ENCODE measurements around the gene NTM.

NTM gene

GRCh38 chr11:132258875-132259274, 888.5 kb downstream of the NTM start:
- Histone ChIP-seq H3K27ac (replicated peaks) (no peak overlapping the region), H3K4me3 (replicated peaks; ENCODE audit: insufficient read depth, low read length) (no peak overlapping the region), H3K27me3 (ENCODE audit: insufficient read depth, poor library complexity, severe bottlenecking) (no peaks in the 10 kb centered on the region)
- DNase-seq (ENCODE audit: low read depth in 1 of 2, low spot score in 1 of 2), result no peak
- TF ChIP-seq POLR2AphosphoS5 (IDR thresholded peaks at IDR 0.05; ENCODE audit: low read depth), result no peak
- TF ChIP-seq, protein P1, sequence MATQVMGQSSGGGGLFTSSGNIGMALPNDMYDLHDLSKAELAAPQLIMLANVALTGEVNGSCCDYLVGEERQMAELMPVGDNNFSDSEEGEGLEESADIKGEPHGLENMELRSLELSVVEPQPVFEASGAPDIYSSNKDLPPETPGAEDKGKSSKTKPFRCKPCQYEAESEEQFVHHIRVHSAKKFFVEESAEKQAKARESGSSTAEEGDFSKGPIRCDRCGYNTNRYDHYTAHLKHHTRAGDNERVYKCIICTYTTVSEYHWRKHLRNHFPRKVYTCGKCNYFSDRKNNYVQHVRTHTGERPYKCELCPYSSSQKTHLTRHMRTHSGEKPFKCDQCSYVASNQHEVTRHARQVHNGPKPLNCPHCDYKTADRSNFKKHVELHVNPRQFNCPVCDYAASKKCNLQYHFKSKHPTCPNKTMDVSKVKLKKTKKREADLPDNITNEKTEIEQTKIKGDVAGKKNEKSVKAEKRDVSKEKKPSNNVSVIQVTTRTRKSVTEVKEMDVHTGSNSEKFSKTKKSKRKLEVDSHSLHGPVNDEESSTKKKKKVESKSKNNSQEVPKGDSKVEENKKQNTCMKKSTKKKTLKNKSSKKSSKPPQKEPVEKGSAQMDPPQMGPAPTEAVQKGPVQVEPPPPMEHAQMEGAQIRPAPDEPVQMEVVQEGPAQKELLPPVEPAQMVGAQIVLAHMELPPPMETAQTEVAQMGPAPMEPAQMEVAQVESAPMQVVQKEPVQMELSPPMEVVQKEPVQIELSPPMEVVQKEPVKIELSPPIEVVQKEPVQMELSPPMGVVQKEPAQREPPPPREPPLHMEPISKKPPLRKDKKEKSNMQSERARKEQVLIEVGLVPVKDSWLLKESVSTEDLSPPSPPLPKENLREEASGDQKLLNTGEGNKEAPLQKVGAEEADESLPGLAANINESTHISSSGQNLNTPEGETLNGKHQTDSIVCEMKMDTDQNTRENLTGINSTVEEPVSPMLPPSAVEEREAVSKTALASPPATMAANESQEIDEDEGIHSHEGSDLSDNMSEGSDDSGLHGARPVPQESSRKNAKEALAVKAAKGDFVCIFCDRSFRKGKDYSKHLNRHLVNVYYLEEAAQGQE (IDR thresholded peaks at IDR 0.05; ENCODE audit: insufficient replicate concordance, low read depth), result no peak
- no peak for TF ChIP-seq GABPA (IDR thresholded peaks at IDR 0.05; ENCODE audit: low read depth)
- TF ChIP-seq CTCF (IDR thresholded peaks at IDR 0.05; ENCODE audit: insufficient read depth, low read length), result no peak
- no peak for TF ChIP-seq SPI1 (IDR thresholded peaks at IDR 0.05; ENCODE audit: borderline replicate concordance, low read depth)

GRCh38 chr11:132260636-132261035, 890.2 kb downstream of the NTM start:
- H3K27ac ChIP-seq (replicated peaks), result no peak overlapping the region
- DNase-seq (ENCODE audit: low read depth in 1 of 2, low spot score in 1 of 2), result no peak
- H3K4me3 ChIP-seq (replicated peaks; ENCODE audit: insufficient read depth, low read length), result no peak overlapping the region
- TF ChIP-seq, protein P1 (IDR thresholded peaks at IDR 0.05; ENCODE audit: insufficient replicate concordance, low read depth), result no peak
- TF ChIP-seq CTCF (IDR thresholded peaks at IDR 0.05; ENCODE audit: insufficient read depth, low read length) (no peak), POLR2AphosphoS5 (IDR thresholded peaks at IDR 0.05; ENCODE audit: low read depth) (no peak), GABPA (IDR thresholded peaks at IDR 0.05; ENCODE audit: low read depth) (no peak), SPI1 (IDR thresholded peaks at IDR 0.05; ENCODE audit: borderline replicate concordance, low read depth) (no peak)
- no peaks in the 10 kb centered on the region for H3K27me3 ChIP-seq (ENCODE audit: insufficient read depth, poor library complexity, severe bottlenecking)

DNA sequence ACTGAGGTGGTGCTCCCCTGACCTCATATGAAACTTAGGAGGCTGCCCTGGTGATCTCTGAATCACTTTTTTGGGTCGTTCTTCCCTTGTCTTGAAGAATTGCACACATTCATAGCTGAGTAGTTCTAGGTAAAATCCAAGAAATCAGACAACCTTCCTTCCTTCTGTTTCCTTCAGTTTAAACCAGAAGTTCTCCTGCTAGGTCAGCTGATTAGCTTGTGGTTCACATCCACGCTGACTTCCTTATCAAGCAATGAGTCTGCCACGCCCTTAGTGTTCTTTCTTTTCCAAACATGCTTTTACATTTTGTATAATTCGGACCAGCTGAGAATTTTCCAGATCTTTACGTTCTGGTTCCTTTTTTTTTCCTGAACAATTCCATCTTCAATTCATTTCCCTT, 892.8 kb downstream of the NTM start:
- H3K4me3 ChIP-seq (replicated peaks; ENCODE audit: insufficient read depth, low read length), result no peak overlapping the region
- no peaks in the 10 kb centered on the region for H3K27me3 ChIP-seq (ENCODE audit: insufficient read depth, poor library complexity, severe bottlenecking)
- no peak overlapping the region for H3K27ac ChIP-seq (replicated peaks)
- TF ChIP-seq GABPA (IDR thresholded peaks at IDR 0.05; ENCODE audit: low read depth), result no peak
- TF ChIP-seq POLR2AphosphoS5 (IDR thresholded peaks at IDR 0.05; ENCODE audit: low read depth), result no peak
- no peak for TF ChIP-seq CTCF (IDR thresholded peaks at IDR 0.05; ENCODE audit: insufficient read depth, low read length)
- TF ChIP-seq SPI1 (IDR thresholded peaks at IDR 0.05; ENCODE audit: borderline replicate concordance, low read depth), result no peak
- TF ChIP-seq, protein P1 (IDR thresholded peaks at IDR 0.05; ENCODE audit: insufficient replicate concordance, low read depth), result no peak
- DNase-seq (ENCODE audit: low read depth in 1 of 2, low spot score in 1 of 2), result no peak
